GM23338 (cell line): ENCODE data around the gene OIT3. TPM values are rescaled to one million over a fixed set of nuclear protein-coding genes. Genes with fewer than 3 reads are reported as not detected.

ENCODE experiments used
- ATAC-seq: fragments of 200-7000 bp; cut with Tn5 transposase; 3 replicates; pipeline ENCODE4 v1.9.1; 2020
- DNase-seq: peaks from one replicate; pipeline ENCODE4 v3.0.0-alpha.2; 2015; ENCODE audit warnings: low spot score
- H2AFZ ChIP-seq: fragments of 200-600 bp; sonication (generic); 2 replicates; pipeline ENCODE4 v1.8.0; 2016; ENCODE audit warnings: antibody characterized with exemption, mild to moderate bottlenecking, moderate library complexity
- H3F3A ChIP-seq: fragments of 200-600 bp; sonication (generic); replicated peaks from 2 replicates; pipeline ENCODE4 v1.8.0; 2017; ENCODE audit warnings: antibody characterized with exemption, mixed run types, low read depth
- H3K27ac ChIP-seq: fragments of 200-600 bp; sonication (generic); 2 replicates; pipeline ENCODE4 v1.6.1; 2016; ENCODE audit warnings: low read depth
- H3K27me3 ChIP-seq: fragments of 200-600 bp; sonication (generic); 2 replicates; pipeline ENCODE4 v1.8.0; 2016; ENCODE audit warnings: mild to moderate bottlenecking, mixed run types, moderate library complexity; ENCODE audit not compliant: insufficient read depth
- H3K36me3 ChIP-seq: fragments of 200-600 bp; sonication (generic); 2 replicates; pipeline ENCODE4 v1.8.0; 2016; ENCODE audit warnings: mild to moderate bottlenecking; ENCODE audit not compliant: insufficient read depth
- H3K4me1 ChIP-seq: fragments of 200-600 bp; sonication (generic); 2 replicates; pipeline ENCODE4 v1.8.0; 2016; ENCODE audit warnings: mild to moderate bottlenecking, moderate library complexity; ENCODE audit not compliant: insufficient read depth
- H3K4me2 ChIP-seq: fragments of 200-600 bp; sonication (generic); 2 replicates; pipeline ENCODE4 v1.7.1; 2017; ENCODE audit warnings: mixed run types
- H3K4me3 ChIP-seq: fragments of 200-600 bp; sonication (generic); 2 replicates; pipeline ENCODE4 v1.6.1; 2016; ENCODE audit warnings: mixed run types
- H3K79me2 ChIP-seq: fragments of 200-600 bp; sonication (generic); replicated peaks from 2 replicates; pipeline ENCODE4 v1.8.0; 2017; ENCODE audit warnings: mild to moderate bottlenecking; ENCODE audit not compliant: insufficient read depth
- H3K9me2 ChIP-seq: fragments of 200-600 bp; sonication (generic); 2 replicates; pipeline ENCODE4 v1.8.0; 2017; ENCODE audit not compliant: insufficient read depth
- H4K20me1 ChIP-seq: fragments of 200-600 bp; sonication (generic); replicated peaks from 2 replicates; pipeline ENCODE4 v1.8.0; 2017; ENCODE audit warnings: mild to moderate bottlenecking; ENCODE audit not compliant: insufficient read depth
- H3K27ac Mint-ChIP-seq: 2 replicates; pipeline ENCODE4 v1.8.0; 2020; ENCODE audit warnings: inconsistent platforms, mild to moderate bottlenecking, moderate library complexity, mixed read lengths
- H3K27me3 Mint-ChIP-seq: 3 replicates; pipeline ENCODE4 v1.8.0; 2022; ENCODE audit warnings: low read depth, mild to moderate bottlenecking, moderate library complexity, mixed read lengths, inconsistent platforms; ENCODE audit not compliant: insufficient read depth, poor library complexity
- H3K36me3 Mint-ChIP-seq: 3 replicates; pipeline ENCODE4 v1.8.0; 2021; ENCODE audit warnings: low read depth, mild to moderate bottlenecking, inconsistent platforms, moderate library complexity, mixed read lengths
- H3K4me1 Mint-ChIP-seq: 3 replicates; pipeline ENCODE4 v1.8.0; 2020; ENCODE audit warnings: mild to moderate bottlenecking, inconsistent platforms, mixed read lengths
- H3K4me3 Mint-ChIP-seq: 3 replicates; pipeline ENCODE4 v1.8.0; 2021; ENCODE audit warnings: moderate library complexity, mild to moderate bottlenecking, inconsistent platforms, mixed read lengths
- H3K9me3 Mint-ChIP-seq: 3 replicates; pipeline ENCODE4 v1.8.0; 2020; ENCODE audit warnings: moderate library complexity, mild to moderate bottlenecking, inconsistent platforms, mixed read lengths
- CREB1 ChIP-seq: fragments of 250-450 bp; sonication (Bioruptor Pico); IDR thresholded peaks from 2 replicates; pipeline ENCODE4 v1.5.0; 2020; ENCODE audit warnings: low read depth, mild to moderate bottlenecking, moderate library complexity
- CTCF ChIP-seq, 2 experiments: fragments of 200-600 bp in 1 of 2; sonication (generic) in 1 of 2; conservative IDR thresholded peaks; 2 replicates each; pipeline versions ENCODE4 v1.5.1 to v1.6.1; 2016 to 2017; ENCODE audit warnings: antibody characterized with exemption in 2 of 2, low read depth in 2 of 2, mild to moderate bottlenecking in 2 of 2, moderate library complexity in 1 of 2
- ETS1 ChIP-seq: IDR thresholded peaks from 2 replicates; pipeline ENCODE4 v1.6.1; 2016; ENCODE audit warnings: antibody characterized with exemption
- EZH2 ChIP-seq: fragments of 200-600 bp; sonication (generic); IDR thresholded peaks from one replicate; pipeline ENCODE4 v1.8.0; 2017; ENCODE audit warnings: antibody characterized with exemption, mild to moderate bottlenecking, low read depth; ENCODE audit not compliant: unreplicated experiment
- EZH2phosphoT487 ChIP-seq: fragments of 200-600 bp; sonication (generic); IDR thresholded peaks from one replicate; pipeline ENCODE4 v1.8.1; 2018; ENCODE audit warnings: antibody characterized with exemption; ENCODE audit not compliant: unreplicated experiment
- JUNB ChIP-seq: IDR thresholded peaks from one replicate; pipeline ENCODE4 v1.6.1; 2016; ENCODE audit warnings: antibody characterized with exemption; ENCODE audit not compliant: unreplicated experiment
- NANOG ChIP-seq: IDR thresholded peaks from 2 replicates; pipeline ENCODE4 v1.6.1; 2016; ENCODE audit warnings: antibody characterized with exemption, borderline replicate concordance
- POLR2AphosphoS5 ChIP-seq: IDR thresholded peaks from 2 replicates; pipeline ENCODE4 v1.6.1; 2016; ENCODE audit warnings: antibody characterized with exemption, low read depth
- REST ChIP-seq: IDR thresholded peaks from one replicate; pipeline ENCODE4 v1.6.1; 2018; ENCODE audit warnings: antibody characterized with exemption; ENCODE audit not compliant: unreplicated experiment
- STAT1 ChIP-seq: IDR thresholded peaks from one replicate; pipeline ENCODE4 v1.6.1; 2016; ENCODE audit warnings: antibody characterized with exemption; ENCODE audit not compliant: unreplicated experiment
- ZNF114 ChIP-seq: fragments of 250-450 bp; sonication (Bioruptor Pico); IDR thresholded peaks from 2 replicates; pipeline ENCODE4 v1.5.0; 2020; ENCODE audit warnings: mild to moderate bottlenecking, moderate library complexity
- ZNF331 ChIP-seq: fragments of 250-450 bp; sonication (Bioruptor Pico); IDR thresholded peaks from 2 replicates; pipeline ENCODE4 v1.5.0; 2020; ENCODE audit warnings: low read depth, mild to moderate bottlenecking, moderate library complexity
- ZNF462 ChIP-seq: fragments of 250-450 bp; sonication (Bioruptor Pico); IDR thresholded peaks from 2 replicates; pipeline ENCODE4 v1.5.0; 2020; ENCODE audit warnings: mild to moderate bottlenecking, moderate library complexity
- polyA plus RNA-seq: library from polyadenylated mRNA; unstranded; fragments of >200 nt; fragmentation: Nextera tagmentation; extraction: Ambion mirVana; gene quantifications from 2 replicates; pipeline ENCODE4 v1.2.1, GENCODE V29; 2016
- total RNA-seq: library from RNA; depleted of rRNA; stranded (reverse); fragments of >200 nt; shearing (Covaris generic); gene quantifications from 2 replicates; pipeline ENCODE4 v1.2.3, GENCODE V29; 2014

The OIT3 gene
- total and polyA plus RNA-seq, 2 experiments from 2014 or later = not detected

GRCh38 chr10:72979709-72980108 lies 86.2 kb downstream of the OIT3 start:
- no peaks in the 10 kb centered on the region for H3F3A ChIP-seq
- peaks cover under 1% of the 10 kb centered on the region; the same call in 1 of the 2 replicates for H3K9me2 ChIP-seq
- Mint-ChIP-seq H3K27me3 (peaks cover 1% of the 10 kb centered on the region), H3K27ac (no peak overlapping the region), H3K4me3 (no peak overlapping the region), H3K9me3 (peaks cover 45% of the 10 kb centered on the region), H3K36me3 (peaks cover 13% of the 10 kb centered on the region), H3K4me1 (no peaks in the 10 kb centered on the region)
- H3K79me2 ChIP-seq = no peaks in the 10 kb centered on the region
- no peak for TF ChIP-seq POLR2AphosphoS5
- TF ChIP-seq REST = no peak
- no peak for TF ChIP-seq EZH2
- no peak for TF ChIP-seq ZNF331 (CRISPR knock-in tag)
- no peak for TF ChIP-seq ETS1
- TF ChIP-seq ZNF462 (CRISPR knock-in tag) = no peak
- TF ChIP-seq EZH2phosphoT487 = no peak
- TF ChIP-seq JUNB = no peak
- no peak for TF ChIP-seq CTCF (conservative IDR thresholded peaks at IDR 0.05; ENCODE audit: low read depth in 2 of 2)
- TF ChIP-seq CREB1 (CRISPR knock-in tag) = no peak
- no peak for TF ChIP-seq ZNF114
- TF ChIP-seq STAT1 = no peak
- TF ChIP-seq NANOG = no peak
- H4K20me1 ChIP-seq = no peaks in the 10 kb centered on the region
- no peak for DNase-seq
- no peak overlapping the region for H3K4me3 ChIP-seq
- H3K27me3 ChIP-seq = no peaks in the 10 kb centered on the region
- H3K27ac ChIP-seq = no peak overlapping the region
- no peaks in the 10 kb centered on the region for H3K4me1 ChIP-seq
- no peak for ATAC-seq
- H3K4me2 ChIP-seq = no peak overlapping the region
- H3K36me3 ChIP-seq = peaks cover 5% of the 10 kb centered on the region; the same call in 1 of the 2 replicates
- H2AFZ ChIP-seq = no peak overlapping the region
